Mononuclear cell (primary cell): ENCODE measurements around the gene MYCBPAP. TPM values are rescaled to one million over a fixed set of nuclear protein-coding genes. Genes with fewer than 3 reads are reported as not detected.

Experiments used
- H3K27me3 ChIP-seq: 2 replicates; pipeline ENCODE4 v1.6.0; 2011; ENCODE audit warnings: low read length, control low read depth; ENCODE audit not compliant: insufficient read depth
- H3K4me1 ChIP-seq: 2 replicates; pipeline ENCODE4 v1.5.1; 2011; ENCODE audit warnings: mild to moderate bottlenecking, low read length, control low read depth; ENCODE audit not compliant: insufficient read depth
- H3K4me3 ChIP-seq: 2 replicates; pipeline ENCODE4 v1.5.1; 2011; ENCODE audit warnings: mild to moderate bottlenecking, low read length, moderate library complexity
- H3K9me3 ChIP-seq: 2 replicates; pipeline ENCODE4 v1.5.1; 2011; ENCODE audit warnings: low read depth, mild to moderate bottlenecking, control low read depth, low read length
- total RNA-seq: library from RNA; depleted of rRNA; stranded (reverse); fragments of >200 nt; gene quantifications from one replicate; pipeline ENCODE4 v1.2.3, GENCODE V29; 2012

Gene MYCBPAP
- total RNA-seq, 1 donor: 0.73 TPM

GRCh38 chr17:50565402-50566350 is 57.4 kb downstream of the MYCBPAP start:
- Histone ChIP-seq H3K4me1 (peaks cover 4% of the 10 kb centered on the region), H3K27me3 (peaks cover 38% of the 10 kb centered on the region), H3K9me3 (no peaks in the 10 kb centered on the region), H3K4me3 (no peak overlapping the region)

GRCh38 chr17:50566886-50567285 is 58.6 kb downstream of the MYCBPAP start:
- Histone ChIP-seq H3K4me3 (no peak overlapping the region), H3K27me3 (peaks cover 34% of the 10 kb centered on the region), H3K4me1 (no peaks in the 10 kb centered on the region), H3K9me3 (no peaks in the 10 kb centered on the region)

GRCh38 chr17:50568659-50569058 is 60.4 kb downstream of the MYCBPAP start:
- Histone ChIP-seq H3K27me3 (peaks cover 18% of the 10 kb centered on the region), H3K9me3 (no peaks in the 10 kb centered on the region), H3K4me1 (no peaks in the 10 kb centered on the region), H3K4me3 (no peak overlapping the region)

- H3K27me3 ChIP-seq: peaks cover 11% of the 10 kb centered on the region
- no peak overlapping the region for H3K4me3 ChIP-seq
- H3K9me3 ChIP-seq: no peaks in the 10 kb centered on the region
- H3K4me1 ChIP-seq: no peaks in the 10 kb centered on the region
Measured at GRCh38 chr17:50569592-50569991, 61.4 kb downstream of the MYCBPAP start.

GRCh38 chr17:50570032-50570431 is 61.8 kb downstream of the MYCBPAP start:
- Histone ChIP-seq H3K9me3 (no peaks in the 10 kb centered on the region), H3K27me3 (peaks cover 9% of the 10 kb centered on the region)

GRCh38 chr17:50570528-50570927 is 62.3 kb downstream of the MYCBPAP start:
- Histone ChIP-seq H3K27me3 (peaks cover 7% of the 10 kb centered on the region), H3K9me3 (no peaks in the 10 kb centered on the region), H3K4me1 (no peaks in the 10 kb centered on the region), H3K4me3 (no peak overlapping the region)

More at GRCh38 chr17:50570032-50570431, 61.8 kb downstream of the MYCBPAP start:
- Histone ChIP-seq H3K4me1 (no peaks in the 10 kb centered on the region), H3K4me3 (no peak overlapping the region)

- Histone ChIP-seq H3K9me3 (no peaks in the 10 kb centered on the region), H3K27me3 (no peaks in the 10 kb centered on the region), H3K4me1 (no peaks in the 10 kb centered on the region), H3K4me3 (no peak overlapping the region)
Measured at GRCh38 chr17:50571681-50572080, 63.4 kb downstream of the MYCBPAP start.

GRCh38 chr17:50572541-50572940 is 64.3 kb downstream of the MYCBPAP start:
- no peaks in the 10 kb centered on the region for H3K27me3 ChIP-seq
- no peaks in the 10 kb centered on the region for H3K4me1 ChIP-seq
- H3K4me3 ChIP-seq: no peak overlapping the region
- no peaks in the 10 kb centered on the region for H3K9me3 ChIP-seq

- Histone ChIP-seq H3K9me3 (no peaks in the 10 kb centered on the region), H3K4me3 (no peak overlapping the region), H3K27me3 (no peaks in the 10 kb centered on the region), H3K4me1 (no peaks in the 10 kb centered on the region)
Measured at GRCh38 chr17:50573866-50574611, 65.8 kb downstream of the MYCBPAP start.

GRCh38 chr17:50575581-50576210 is 67.5 kb downstream of the MYCBPAP start:
- no peaks in the 10 kb centered on the region for H3K27me3 ChIP-seq
- H3K4me1 ChIP-seq: no peaks in the 10 kb centered on the region
- H3K9me3 ChIP-seq: no peaks in the 10 kb centered on the region
- H3K4me3 ChIP-seq: no peak overlapping the region

GRCh38 chr17:50576864-50577263 is 68.6 kb downstream of the MYCBPAP start:
- H3K4me1 ChIP-seq: no peaks in the 10 kb centered on the region
- H3K9me3 ChIP-seq: no peaks in the 10 kb centered on the region
- H3K4me3 ChIP-seq: no peak overlapping the region
- H3K27me3 ChIP-seq: no peaks in the 10 kb centered on the region

- Histone ChIP-seq H3K9me3 (no peaks in the 10 kb centered on the region), H3K27me3 (no peaks in the 10 kb centered on the region), H3K4me3 (no peak overlapping the region), H3K4me1 (no peaks in the 10 kb centered on the region)
Measured at GRCh38 chr17:50577451-50577954, 69.3 kb downstream of the MYCBPAP start.

GRCh38 chr17:50578173-50578572 is 69.9 kb downstream of the MYCBPAP start:
- Histone ChIP-seq H3K4me3 (no peak overlapping the region), H3K4me1 (no peaks in the 10 kb centered on the region), H3K9me3 (no peaks in the 10 kb centered on the region), H3K27me3 (no peaks in the 10 kb centered on the region)

GRCh38 chr17:50579399-50579798 is 71.2 kb downstream of the MYCBPAP start:
- no peaks in the 10 kb centered on the region for H3K4me1 ChIP-seq
- H3K27me3 ChIP-seq: no peaks in the 10 kb centered on the region
- no peaks in the 10 kb centered on the region for H3K9me3 ChIP-seq
- H3K4me3 ChIP-seq: no peak overlapping the region

GRCh38 chr17:50580646-50581045 is 72.4 kb downstream of the MYCBPAP start:
- Histone ChIP-seq H3K9me3 (no peaks in the 10 kb centered on the region), H3K4me3 (no peak overlapping the region), H3K4me1 (no peaks in the 10 kb centered on the region), H3K27me3 (no peaks in the 10 kb centered on the region)
